ENCODE measurements around the gene OR10G2.

GRCh38 chr14:21668377-21668776, 33.6 kb upstream of the OR10G2 start:
- TF ChIP-seq SRF (IDR thresholded peaks at IDR 0.05; ENCODE audit: low read depth), result no peak
- TF ChIP-seq CTCF (IDR thresholded peaks at IDR 0.05 in 2 of 3, conservative IDR thresholded peaks at IDR 0.05 in 1 of 3; ENCODE audit: borderline replicate concordance in 1 of 3, insufficient read depth in 1 of 3, low read depth in 2 of 3, low read length in 2 of 3), result no peak
- no peak for TF ChIP-seq POLR2AphosphoS5 (IDR thresholded peaks at IDR 0.05; ENCODE audit: low read depth, low read length)
- TF ChIP-seq FOSL1 (IDR thresholded peaks at IDR 0.05; ENCODE audit: low read depth), result no peak
- TF ChIP-seq EZH2 (IDR thresholded peaks at IDR 0.05), result no peak
- no peak for TF ChIP-seq TCF7L2 (IDR thresholded peaks at IDR 0.05; ENCODE audit: borderline replicate concordance, extremely low read depth, insufficient read depth, insufficient read length)
- TF ChIP-seq ZFX (IDR thresholded peaks at IDR 0.05), result no peak
- no peak for TF ChIP-seq EZH2phosphoT487 (IDR thresholded peaks at IDR 0.05; ENCODE audit: borderline replicate concordance)
- TF ChIP-seq ZNF274 (IDR thresholded peaks at IDR 0.05; ENCODE audit: low read depth, low read length), result no peak
- no peak for TF ChIP-seq CEBPB (IDR thresholded peaks at IDR 0.05; ENCODE audit: low read depth)
- no peak for TF ChIP-seq ZBTB33 (IDR thresholded peaks at IDR 0.05; ENCODE audit: extremely low read depth, insufficient replicate concordance, low read length)
- TF ChIP-seq JUND (IDR thresholded peaks at IDR 0.05), result no peak
- no peak for TF ChIP-seq RAD21 (IDR thresholded peaks at IDR 0.05; ENCODE audit: low read depth)
